Activated CD8-positive, alpha-beta memory T cell treated with anti-CD3 and anti-CD28 coated beads, Interleukin-2, amount 50 U/mL, for 4 hours (primary cell): ENCODE measurements around the gene CHRND.

Experiments
- DNase-seq: peaks from one replicate; pipeline ENCODE4 v3.0.0-alpha.2; 2020

CHRND gene

DNA sequence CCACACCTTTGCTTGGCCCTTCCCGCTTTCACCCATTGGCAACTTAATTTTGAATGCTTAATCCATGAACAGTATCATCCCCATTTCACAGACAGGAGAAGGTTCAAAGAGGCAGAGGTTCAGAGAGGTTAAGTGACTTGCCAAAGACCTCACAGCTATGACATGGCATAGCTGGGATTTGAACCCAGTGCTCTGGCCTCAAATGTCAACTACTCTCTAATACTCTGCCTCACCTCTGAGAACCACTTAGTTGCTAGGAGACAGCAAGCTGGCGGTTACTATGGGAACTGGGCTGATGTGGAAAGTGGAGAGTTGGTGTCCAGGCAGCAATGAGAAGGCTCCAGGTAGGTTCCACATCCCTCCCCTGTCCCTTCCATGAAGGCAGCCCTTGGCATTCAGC lies 21.5 kb upstream of the CHRND start:
- no peak for DNase-seq

DNA sequence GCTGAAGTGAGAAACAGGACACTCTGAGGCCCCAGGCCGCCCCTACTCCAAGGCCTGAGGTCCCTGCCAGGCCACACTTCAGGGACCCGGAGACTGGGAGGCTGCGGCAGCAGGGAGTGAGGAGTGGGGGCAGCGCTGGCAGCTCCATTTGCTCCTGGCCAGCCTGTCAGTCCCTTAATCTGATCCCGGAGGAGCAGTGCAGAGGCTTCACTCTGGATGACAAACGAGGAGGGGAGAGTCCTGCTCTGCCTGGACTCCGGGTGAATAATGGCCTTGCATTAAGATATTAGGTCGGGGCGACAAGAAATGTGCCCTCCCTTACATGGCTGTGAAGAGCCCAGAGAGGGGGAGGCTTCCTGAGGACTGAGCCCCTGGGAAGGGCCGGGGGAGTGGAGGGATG lies 20.1 kb upstream of the CHRND start:
- DNase-seq: no peak

DNA sequence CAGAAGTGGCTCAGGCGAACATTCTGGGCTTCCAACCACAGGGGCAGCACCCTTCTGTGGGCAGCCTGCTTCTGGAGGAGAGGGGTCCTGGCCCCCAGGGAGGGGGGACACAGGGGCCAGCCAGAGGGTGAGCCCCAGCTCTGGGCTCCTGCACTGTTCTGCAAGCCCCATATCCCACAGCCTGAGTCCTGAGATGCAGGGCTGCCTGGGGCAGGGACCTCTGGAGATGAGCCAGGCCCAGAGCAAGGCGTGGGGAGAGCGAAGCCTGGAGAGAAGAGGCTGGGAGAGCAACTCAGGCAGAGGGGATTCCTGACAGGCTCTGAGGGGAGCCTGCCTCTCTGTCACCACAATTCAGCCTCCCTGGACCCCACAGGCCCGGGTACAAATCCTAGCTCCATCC lies 19.3 kb upstream of the CHRND start:
- no peak for DNase-seq

DNA sequence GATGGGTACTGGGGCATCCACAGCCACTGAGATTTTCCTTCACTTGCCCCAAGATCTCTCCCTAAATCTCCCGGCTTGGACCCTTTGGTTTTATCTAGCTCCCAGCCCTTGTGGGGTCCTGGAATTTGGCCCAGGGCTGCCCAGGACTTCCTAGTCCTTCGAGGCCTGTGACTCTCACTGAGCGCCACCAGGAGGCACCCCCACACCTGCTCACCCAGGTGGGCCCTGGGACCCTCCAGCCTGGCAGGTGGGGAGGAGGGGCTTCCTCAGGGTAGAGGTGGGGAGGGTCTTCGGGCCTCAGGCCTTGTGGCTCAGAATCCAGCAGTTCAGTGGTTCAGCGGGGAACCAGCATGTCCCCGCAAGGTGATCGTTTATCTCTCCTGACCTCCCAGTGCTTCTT lies 17.7 kb upstream of the CHRND start:
- no peak for DNase-seq

DNA sequence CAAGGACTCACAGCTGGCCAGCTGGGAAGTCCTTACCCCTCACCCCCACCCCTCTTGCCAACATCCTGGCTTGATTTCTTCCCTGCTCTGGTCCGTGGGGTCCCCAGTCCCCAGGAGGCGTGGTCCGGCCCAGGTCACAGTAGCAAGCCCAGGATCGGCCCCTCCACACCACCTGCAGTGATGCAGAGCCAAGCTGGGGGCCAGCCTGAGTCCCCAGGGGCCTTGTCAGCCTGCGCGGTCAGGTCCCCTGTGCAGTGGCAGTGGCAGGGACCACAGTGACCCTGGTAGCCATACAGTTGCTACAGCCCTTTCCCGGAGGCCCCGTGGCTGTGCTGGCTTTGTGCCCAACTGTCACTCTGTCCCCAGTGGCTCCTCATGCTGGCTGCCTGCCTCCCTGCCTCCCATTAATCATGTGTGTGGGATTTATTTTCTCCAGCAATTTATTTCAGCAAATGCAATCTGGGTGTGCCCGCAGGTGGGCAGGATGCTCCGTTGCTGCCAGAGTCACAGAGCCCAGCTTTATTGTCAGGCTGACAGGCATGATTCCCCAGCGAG lies 14.5 kb upstream of the CHRND start:
- DNase-seq: no peak

DNA sequence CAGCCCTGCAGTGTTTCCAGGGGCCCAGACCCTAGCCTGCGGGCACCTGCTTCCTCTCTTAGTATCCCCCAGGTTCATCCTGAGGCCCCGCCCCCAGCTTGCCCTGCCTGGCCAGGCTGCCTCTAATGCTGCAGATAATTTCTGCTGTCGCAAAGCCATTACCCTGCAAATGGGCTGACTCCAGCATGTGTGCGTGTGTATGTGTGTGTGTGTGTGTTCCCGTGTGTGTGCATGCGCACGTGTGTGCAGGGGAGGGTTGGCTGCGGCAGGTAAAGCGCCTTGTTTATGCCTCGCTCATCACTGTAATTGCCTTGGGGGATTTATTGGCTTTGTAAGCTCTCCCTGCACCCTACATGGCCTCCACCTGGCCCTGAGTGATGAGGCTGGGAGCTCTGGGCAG lies 13.4 kb upstream of the CHRND start:
- no peak for DNase-seq

DNA sequence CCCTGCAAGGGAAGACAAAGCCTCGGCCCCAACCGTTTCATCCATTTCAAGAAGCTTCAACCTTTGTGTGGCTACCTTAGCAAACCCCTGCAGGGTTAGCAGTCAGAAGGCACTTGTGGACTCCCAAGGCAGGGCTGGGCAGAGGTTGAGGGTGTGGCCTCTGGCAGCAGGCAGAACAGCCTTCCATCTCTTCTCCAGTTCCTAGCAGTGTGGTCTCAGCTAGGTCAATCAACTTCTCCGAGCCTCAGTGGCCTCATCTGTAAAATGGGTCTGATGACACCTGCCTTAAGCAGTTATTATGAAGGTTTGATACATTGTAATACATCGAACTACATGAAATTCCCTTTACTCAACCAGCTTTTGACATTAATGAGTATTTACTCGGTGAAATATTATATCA lies 12.6 kb upstream of the CHRND start:
- no peak for DNase-seq

DNA sequence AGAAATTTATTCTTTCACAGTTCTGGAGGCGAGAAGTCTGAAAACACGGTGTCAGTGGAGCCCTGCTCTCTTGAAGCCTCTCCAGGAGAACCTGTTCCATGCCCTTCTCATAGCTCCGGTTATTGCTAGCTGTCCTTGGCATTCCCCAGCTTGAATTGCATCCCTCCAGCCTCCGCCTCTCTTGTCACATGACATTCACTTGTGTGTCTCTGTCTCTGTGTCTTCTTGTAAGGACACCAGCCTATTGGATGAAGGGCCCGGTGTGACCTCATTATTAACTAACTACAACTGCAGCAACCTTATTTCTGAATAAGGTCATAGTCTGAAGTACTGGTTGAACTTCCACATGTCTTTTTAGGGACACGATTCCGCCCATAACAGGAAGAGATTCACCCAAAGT lies 10.3 kb upstream of the CHRND start:
- DNase-seq: no peak

DNA sequence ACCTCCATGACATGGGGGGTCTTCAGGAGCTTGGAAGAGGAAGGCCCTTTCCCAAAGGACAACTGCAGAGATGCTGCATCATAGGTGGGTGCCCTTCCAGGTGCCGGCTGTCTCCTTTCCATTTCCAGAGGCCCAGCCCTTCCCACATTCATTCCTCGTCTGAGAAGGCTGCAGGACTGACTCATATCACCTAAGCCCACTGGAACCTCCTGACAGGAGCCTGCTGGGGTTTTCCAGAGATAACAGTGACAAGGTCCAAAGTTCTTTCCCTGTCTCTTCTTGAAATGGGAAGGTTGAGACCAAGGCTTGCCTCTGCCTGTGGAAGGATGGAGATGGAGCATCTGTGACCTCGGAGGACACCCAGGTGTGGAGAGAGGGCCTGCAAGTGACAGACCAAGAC lies 9.4 kb upstream of the CHRND start:
- no peak for DNase-seq

DNA sequence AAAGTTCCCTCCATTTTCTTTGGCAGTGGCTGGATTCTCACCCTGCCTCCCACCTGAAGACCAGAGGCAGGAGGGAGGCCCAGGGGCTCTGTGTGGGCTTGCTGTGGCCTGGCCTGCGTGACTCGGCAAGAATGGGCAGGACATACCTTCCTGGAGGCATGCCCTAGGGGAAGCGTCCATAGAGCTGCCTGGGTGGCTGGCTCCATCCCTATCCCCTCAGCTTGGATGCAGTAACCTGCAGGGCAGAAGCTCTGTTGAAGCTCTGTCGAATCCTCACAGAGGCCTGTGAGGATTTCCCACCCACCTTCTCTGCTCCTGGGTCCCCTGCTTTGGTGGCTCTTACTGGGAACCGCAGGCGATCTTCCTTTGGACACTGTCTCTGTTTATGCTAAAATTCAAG lies 7.1 kb upstream of the CHRND start:
- no peak for DNase-seq

DNA sequence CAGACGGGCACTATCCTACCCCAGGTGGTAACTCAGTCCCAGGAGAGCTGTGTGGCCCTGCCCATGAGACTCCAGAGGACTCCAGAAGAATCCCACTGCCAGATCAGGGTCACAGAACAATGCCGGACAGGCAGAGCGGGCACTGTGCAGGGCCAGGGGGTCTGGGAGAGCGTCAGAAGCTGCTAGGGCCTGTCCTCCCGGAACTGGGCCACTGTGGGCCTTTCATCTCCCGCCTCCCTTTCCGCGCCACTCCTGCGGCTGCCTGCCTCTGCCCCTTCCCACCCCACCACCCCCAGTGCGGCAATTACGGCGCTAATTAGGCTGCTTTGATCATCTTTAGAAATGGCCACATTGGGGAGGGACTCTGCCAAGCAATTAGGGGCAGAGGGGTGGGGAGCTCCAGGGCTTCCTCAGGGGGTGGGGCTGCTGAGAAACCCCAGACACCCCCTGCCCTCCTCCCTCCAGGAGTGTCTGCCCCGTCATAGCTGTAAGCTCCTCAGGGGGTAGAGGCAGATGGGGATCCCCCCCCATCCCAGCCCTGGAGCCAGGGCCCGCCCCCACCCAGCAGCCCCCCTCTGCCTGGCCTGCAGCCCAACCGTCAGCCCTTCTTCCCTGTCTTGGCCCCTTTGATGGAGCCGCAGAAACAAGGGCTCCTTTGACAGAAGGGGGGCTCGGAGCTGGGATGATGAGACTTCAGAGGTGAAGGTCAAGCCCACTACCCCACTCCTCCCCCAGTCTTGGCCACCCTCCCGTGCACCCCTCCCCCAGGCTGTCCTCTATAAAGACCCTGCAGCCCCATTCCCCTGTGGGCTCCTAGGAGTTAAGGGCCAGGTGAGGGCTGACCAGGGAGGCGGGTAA lies 6.2 kb upstream of the CHRND start, which contains the start of gene PRSS56:
PRSS56 (plus strand) TSS at position 808 of the 858 bp plus-strand sequence. CDS start 211 bp downstream, outside the sequence.
- DNase-seq: no peak

DNA sequence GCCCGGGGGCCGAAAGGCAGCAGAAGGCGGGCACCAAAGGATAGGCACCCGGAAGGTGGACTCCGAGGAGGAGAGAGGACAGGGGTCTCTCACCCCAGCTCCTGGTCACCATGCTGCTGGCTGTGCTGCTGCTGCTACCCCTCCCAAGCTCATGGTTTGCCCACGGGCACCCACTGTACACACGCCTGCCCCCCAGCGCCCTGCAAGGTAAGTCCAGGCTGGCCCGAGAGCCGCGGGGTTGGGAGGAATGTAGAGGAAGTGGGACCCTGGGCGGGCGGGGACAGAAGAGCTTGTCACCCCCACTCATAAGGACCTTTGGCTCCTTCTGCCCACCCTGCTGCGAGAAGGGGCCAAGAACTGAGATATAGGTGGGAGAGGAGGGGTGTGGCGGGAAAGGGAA lies 5.5 kb upstream of the CHRND start:
- DNase-seq: no peak

DNA sequence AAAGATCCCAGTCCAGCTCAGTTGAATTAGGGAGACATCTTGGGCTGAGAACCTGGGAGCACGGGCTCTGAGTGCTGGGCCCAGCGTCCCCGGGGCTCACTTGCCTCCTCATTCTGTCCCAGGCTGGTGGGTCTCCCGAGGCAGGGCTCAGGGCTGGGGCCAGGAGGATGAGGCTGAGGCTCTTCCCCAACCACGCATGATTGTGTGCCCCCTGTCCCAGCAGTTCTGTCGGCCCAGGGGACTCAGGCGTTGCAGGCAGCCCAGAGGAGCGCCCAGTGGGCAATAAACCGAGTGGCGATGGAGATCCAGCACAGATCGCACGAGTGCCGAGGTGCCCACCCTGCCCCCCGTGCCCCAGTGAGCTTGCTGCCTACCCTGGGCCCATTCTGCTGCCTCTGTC lies 4.9 kb upstream of the CHRND start:
- no peak for DNase-seq

DNA sequence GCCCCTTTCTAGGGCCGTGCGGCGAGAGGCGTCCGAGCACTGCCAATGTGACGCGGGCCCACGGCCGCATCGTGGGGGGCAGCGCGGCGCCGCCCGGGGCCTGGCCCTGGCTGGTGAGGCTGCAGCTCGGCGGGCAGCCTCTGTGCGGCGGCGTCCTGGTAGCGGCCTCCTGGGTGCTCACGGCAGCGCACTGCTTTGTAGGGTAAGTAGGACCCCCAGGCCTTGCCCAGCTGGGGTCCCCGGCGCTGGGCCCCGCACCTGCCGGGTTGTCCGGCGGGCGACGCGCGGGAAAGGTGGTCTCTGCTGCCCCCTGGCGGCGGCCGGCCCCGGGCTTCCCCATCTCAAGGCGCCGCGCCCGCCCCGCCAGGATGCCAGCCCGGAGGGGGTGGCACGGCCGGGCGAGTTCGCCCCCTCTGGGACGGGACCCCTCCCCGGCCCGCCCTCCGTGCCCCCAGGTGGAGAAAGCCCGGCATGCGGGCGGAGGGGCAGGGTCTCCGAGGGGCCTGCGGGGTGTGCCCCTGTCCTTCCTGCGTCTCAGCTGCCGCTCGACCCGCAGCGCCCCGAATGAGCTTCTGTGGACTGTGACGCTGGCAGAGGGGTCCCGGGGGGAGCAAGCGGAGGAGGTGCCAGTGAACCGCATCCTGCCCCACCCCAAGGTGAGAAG lies 3.9 kb upstream of the CHRND start:
- peak; percentile 76 for DNase-seq

DNA sequence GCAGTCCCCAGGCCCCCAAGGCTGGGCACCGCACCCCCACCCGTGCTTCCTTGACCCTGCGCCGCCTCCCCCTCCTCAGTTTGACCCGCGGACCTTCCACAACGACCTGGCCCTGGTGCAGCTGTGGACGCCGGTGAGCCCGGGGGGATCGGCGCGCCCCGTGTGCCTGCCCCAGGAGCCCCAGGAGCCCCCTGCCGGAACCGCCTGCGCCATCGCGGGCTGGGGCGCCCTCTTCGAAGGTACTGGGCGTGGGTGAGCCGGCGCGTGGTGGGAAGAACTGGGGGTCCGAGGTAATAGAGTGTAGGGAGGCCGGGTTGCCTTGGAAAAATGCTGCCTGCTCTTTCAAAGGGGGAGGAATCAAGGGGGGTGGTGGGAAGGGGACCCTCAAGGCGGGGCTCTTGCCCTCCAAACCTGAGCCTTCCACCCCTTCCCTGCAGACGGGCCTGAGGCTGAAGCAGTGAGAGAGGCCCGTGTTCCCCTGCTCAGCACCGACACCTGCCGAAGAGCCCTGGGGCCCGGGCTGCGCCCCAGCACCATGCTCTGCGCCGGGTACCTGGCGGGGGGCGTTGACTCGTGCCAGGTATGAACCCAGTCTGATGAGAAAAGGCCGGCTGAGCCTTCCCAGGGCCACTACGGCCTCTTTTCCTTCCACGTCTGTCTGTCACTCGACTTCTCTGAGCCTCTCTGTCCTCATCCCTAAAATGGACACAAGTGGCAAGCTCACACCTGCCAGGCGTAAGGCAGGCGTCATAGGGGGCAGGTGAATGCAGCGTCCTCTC lies 3.1 kb upstream of the CHRND start:
- DNase-seq: no peak

DNA sequence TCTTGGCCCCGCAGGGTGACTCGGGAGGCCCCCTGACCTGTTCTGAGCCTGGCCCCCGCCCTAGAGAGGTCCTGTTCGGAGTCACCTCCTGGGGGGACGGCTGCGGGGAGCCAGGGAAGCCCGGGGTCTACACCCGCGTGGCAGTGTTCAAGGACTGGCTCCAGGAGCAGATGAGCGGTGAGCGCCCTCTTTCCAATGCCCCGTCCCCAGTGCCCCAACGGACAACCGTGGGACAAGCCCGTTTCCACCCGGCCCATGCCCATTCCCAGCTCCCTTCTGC lies 2.6 kb upstream of the CHRND start:
- no peak for DNase-seq

DNA sequence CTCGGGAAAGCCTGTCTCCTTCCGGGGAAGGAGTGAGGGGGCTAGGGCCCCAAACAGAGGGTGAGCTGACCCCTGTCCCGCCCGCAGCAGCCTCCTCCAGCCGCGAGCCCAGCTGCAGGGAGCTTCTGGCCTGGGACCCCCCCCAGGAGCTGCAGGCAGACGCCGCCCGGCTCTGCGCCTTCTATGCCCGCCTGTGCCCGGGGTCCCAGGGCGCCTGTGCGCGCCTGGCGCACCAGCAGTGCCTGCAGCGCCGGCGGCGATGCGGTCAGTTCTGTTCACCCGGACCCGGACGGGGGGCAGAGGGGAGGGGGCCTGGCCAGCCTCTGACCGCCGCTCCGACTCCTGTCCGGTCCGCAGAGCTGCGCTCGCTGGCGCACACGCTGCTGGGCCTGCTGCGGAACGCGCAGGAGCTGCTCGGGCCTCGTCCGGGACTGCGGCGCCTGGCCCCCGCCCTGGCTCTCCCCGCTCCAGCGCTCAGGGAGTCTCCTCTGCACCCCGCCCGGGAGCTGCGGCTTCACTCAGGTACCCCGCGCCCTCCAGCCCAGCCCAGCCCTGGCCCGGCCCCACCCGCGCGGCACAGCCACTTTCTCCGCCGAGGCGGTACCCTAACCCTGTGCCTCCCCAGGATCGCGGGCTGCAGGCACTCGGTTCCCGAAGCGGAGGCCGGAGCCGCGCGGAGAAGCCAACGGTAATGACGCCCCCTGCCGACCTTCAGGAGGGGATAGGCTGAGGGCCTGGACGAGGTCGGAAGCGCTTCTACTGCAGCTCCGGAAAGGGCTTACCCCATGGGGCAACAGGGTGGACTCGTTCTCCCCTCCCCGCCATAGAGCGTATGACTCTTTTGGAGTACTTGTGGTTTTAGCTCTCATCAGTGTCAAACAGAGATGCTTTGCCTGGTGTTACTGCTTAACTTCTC lies 2.0 kb upstream of the CHRND start:
- DNase-seq: no peak

DNA sequence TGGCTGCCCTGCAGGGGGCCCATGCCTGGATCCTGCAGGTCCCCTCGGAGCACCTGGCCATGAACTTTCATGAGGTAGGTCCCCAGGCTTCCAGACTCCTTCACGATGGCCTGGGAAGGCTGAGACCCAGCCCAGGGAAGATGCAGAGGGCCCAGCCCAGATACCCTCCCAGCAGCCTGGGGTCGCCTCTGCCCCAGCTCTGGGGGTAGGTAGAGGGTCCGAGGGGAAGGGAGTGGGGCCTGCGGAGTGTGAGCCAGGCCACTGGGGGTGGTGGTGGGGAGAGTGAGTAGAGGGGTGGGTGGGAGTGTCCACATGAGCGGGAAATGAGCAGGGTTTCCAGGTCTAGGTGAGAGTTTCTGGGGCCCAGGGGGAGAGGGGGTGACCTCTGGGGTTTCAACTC lies 1.2 kb upstream of the CHRND start:
- no peak for DNase-seq

DNA sequence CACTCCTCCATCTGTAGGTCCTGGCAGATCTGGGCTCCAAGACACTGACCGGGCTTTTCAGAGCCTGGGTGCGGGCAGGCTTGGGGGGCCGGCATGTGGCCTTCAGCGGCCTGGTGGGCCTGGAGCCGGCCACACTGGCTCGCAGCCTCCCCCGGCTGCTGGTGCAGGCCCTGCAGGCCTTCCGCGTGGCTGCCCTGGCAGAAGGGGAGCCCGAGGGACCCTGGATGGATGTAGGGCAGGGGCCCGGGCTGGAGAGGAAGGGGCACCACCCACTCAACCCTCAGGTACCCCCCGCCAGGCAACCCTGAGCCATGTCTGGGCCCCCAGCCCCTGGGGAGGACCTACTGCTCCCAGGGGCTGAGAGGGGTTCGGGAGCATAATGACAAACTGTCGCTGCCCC lies 761 bp upstream of the CHRND start:
- no peak for DNase-seq

DNA sequence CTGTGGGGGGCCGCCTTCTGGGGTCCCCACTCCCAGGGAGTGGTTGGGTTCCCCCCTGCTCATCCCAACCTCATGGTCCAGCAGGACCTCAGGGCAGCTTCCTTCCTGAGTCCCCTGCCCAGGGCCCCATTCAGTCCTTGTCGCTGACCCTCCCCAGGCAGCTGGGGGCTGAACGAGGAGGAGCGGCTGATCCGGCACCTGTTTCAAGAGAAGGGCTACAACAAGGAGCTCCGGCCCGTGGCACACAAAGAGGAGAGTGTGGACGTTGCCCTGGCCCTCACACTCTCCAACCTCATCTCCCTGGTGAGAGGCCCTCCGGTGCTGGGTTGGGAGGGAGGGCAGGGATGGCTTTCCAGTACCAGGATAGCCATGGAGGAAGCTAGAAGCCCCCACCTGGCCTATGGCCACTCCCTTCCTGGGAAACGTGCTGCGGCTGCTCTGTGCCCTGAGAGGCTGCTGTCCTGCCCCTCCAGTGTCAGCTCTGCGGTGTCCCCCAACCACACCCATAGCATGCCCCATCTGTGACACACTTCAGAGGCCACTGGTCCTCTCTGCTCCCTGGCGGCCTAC lies 497 bp downstream of the CHRND start:
- DNase-seq: no peak

DNA sequence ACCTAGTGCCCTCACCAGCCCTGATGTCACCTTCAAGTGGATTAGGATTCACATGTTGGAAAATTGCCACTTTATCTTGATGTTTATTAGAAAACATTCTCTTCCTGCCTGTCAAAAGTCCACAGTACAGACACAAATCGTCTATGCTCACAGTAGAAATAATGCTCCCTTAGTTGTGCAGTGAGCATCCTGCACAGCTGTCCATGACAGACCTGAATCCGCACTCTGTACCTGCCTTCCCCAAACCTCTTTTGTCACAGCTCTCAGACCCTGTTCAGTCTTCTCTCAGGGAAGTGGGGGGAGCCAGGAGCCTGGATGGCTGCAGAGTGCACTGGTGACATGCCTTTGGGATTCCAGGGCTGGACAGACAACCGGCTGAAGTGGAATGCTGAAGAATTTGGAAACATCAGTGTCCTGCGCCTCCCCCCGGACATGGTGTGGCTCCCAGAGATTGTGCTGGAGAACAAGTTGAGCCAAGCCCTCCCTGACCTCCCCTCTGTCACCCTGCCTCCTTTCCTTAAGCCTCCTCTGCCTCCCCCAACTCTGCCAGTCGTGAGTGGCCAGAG lies 2.0 kb downstream of the CHRND start:
- no peak for DNase-seq
